HCT116 (cell line): Measurements from ENCODE around the gene MED25. TPM values are rescaled to one million over a fixed set of nuclear protein-coding genes. Genes with fewer than 3 reads are reported as not detected.

Source experiments
- ATAC-seq: fragments of 200-7000 bp; cut with Tn5 transposase; 2 replicates; pipeline ENCODE4 v1.9.1; 2020; ENCODE audit warnings: mild to moderate bottlenecking, moderate library complexity
- BruUV-seq: library from RNA; stranded (reverse); fragments of 400-500 nt; replicated peaks from 2 replicates; lab custom pipeline; 2021; lab: Mats Ljungman, UMichigan
- CTCF ChIA-PET: fragments of 300-600 bp; sonication (Branson Sonifier 250); formaldehyde crosslinking; loops from one replicate; lab custom pipeline; 2021; ENCODE audit warnings: antibody characterized with exemption; lab: Charles Lee
- POLR2A ChIA-PET: fragments of 300-600, 350-600 bp; sonication (Branson Sonifier 250); formaldehyde crosslinking; loops from one replicate; lab custom pipeline; 2021; ENCODE audit warnings: antibody characterized with exemption; lab: Charles Lee
- RAD21 ChIA-PET, 2 experiments: fragments of 300-600 bp; sonication (Branson Sonifier 250); formaldehyde crosslinking; loops; one replicate each; lab custom pipeline; 2023; ENCODE audit warnings: low total read pairs in 2 of 2; ENCODE audit not compliant: uncharacterized antibody in 2 of 2, unreplicated experiment in 2 of 2, low non-redundant PET in 1 of 2; lab: Charles Lee
- DNase-seq: peaks from one replicate; pipeline ENCODE4 v3.0.0-alpha.2; 2010; ENCODE audit warnings: low read depth, low spot score
- H2AFZ ChIP-seq: fragments of 200-600 bp; shearing (Covaris generic), sonication (generic); 2 replicates; pipeline ENCODE4 v1.6.1; 2017; ENCODE audit warnings: low read depth, mixed run types, mixed read lengths, antibody characterized with exemption, low read length; ENCODE audit not compliant: poor library complexity, severe bottlenecking
- H3K27ac ChIP-seq: 2 replicates; pipeline ENCODE4 v1.5.1; 2012; ENCODE audit warnings: low read depth, low read length
- H3K27me3 ChIP-seq: fragments of 200-600 bp; sonication (generic); 2 replicates; pipeline ENCODE4 v1.6.1; 2016; ENCODE audit warnings: mixed run types, low read length, mixed read lengths; ENCODE audit not compliant: insufficient read depth
- H3K36me3 ChIP-seq, 2 experiments: fragments of 200-500 bp in 1 of 2; fragments of 200-600 bp in 1 of 2; sonication (Bioruptor generic) in 1 of 2; sonication (generic) in 1 of 2; 2 replicates each; pipeline versions ENCODE4 v1.5.1 to v1.6.1; 2014 to 2016; ENCODE audit warnings: low read length in 2 of 2, inconsistent platforms in 1 of 2, mixed read lengths in 1 of 2, mixed run types in 1 of 2; ENCODE audit not compliant: insufficient read depth in 2 of 2, control insufficient read depth in 1 of 2
- H3K4me1 ChIP-seq, 2 experiments: fragments of 200-600 bp in 1 of 2; sonication (generic) in 1 of 2; 2 replicates each; pipeline versions ENCODE4 v1.5.1 to v1.6.1; 2012 to 2017; ENCODE audit warnings: low read length in 2 of 2, inconsistent platforms in 1 of 2, mild to moderate bottlenecking in 1 of 2, mixed read lengths in 1 of 2, mixed run types in 1 of 2, moderate library complexity in 1 of 2; ENCODE audit not compliant: insufficient read depth in 2 of 2, control insufficient read depth in 1 of 2
- H3K4me2 ChIP-seq: fragments of 200-600 bp; sonication (generic); 2 replicates; pipeline ENCODE4 v1.6.1; 2017; ENCODE audit warnings: mixed run types, low read length, mixed read lengths
- H3K4me3 ChIP-seq, 2 experiments: fragments of 200-600 bp in 1 of 2; sonication (generic) in 1 of 2; replicated peaks in 1 of 2; 2 replicates each; pipeline ENCODE4 v1.5.1; 2011 to 2016; ENCODE audit warnings: low read length in 2 of 2, control low read depth in 1 of 2, low read depth in 1 of 2, mild to moderate bottlenecking in 1 of 2, mixed read lengths in 1 of 2, mixed run types in 1 of 2
- H3K79me2 ChIP-seq: fragments of 200-600 bp; sonication (generic); 2 replicates; pipeline ENCODE4 v1.6.1; 2017; ENCODE audit warnings: mild to moderate bottlenecking, mixed run types, low read length, moderate library complexity, mixed read lengths; ENCODE audit not compliant: insufficient read depth
- H3K9ac ChIP-seq: fragments of 200-600 bp; sonication (generic); 2 replicates; pipeline ENCODE4 v1.6.1; 2016; ENCODE audit warnings: low read length, mixed read lengths
- H3K9me2 ChIP-seq: fragments of 200-600 bp; sonication (generic), shearing (Covaris generic); 2 replicates; pipeline ENCODE4 v1.6.1; 2017; ENCODE audit warnings: mixed run types, mild to moderate bottlenecking, moderate library complexity; ENCODE audit not compliant: insufficient read depth
- H3K9me3 ChIP-seq, 2 experiments: fragments of 200-500 bp in 1 of 2; fragments of 200-600 bp in 1 of 2; sonication (Bioruptor generic) in 1 of 2; sonication (generic) in 1 of 2; 2 replicates each; pipeline ENCODE4 v1.6.1; 2014 to 2017; ENCODE audit warnings: low read length in 2 of 2, mixed read lengths in 2 of 2, inconsistent platforms in 1 of 2, low read depth in 1 of 2, mild to moderate bottlenecking in 1 of 2, mixed run types in 1 of 2, moderate library complexity in 1 of 2; ENCODE audit not compliant: control insufficient read depth in 1 of 2, insufficient read depth in 1 of 2
- H4K20me1 ChIP-seq: fragments of 200-600 bp; sonication (generic), shearing (Covaris generic); 2 replicates; pipeline ENCODE4 v1.6.1; 2017; ENCODE audit warnings: mixed run types, mild to moderate bottlenecking, moderate library complexity; ENCODE audit not compliant: insufficient read depth
- ATF3 ChIP-seq: IDR thresholded peaks from 2 replicates; pipeline ENCODE4 v1.6.1; 2012
- CBX3 ChIP-seq: IDR thresholded peaks from 2 replicates; pipeline ENCODE4 v1.6.1; 2012; ENCODE audit warnings: low read depth
- CEBPB ChIP-seq: IDR thresholded peaks from 2 replicates; pipeline ENCODE4 v1.6.1; 2012; ENCODE audit warnings: low read depth
- EZH2 ChIP-seq: fragments of 200-600 bp; sonication (generic); IDR thresholded peaks from 2 replicates; pipeline ENCODE4 v1.6.1; 2017; ENCODE audit warnings: antibody characterized with exemption, mixed run types
- EZH2phosphoT487 ChIP-seq: fragments of 200-600 bp; IDR thresholded peaks from 2 replicates; pipeline ENCODE4 v1.6.1; 2018; ENCODE audit warnings: antibody characterized with exemption, borderline replicate concordance
- JUND ChIP-seq: IDR thresholded peaks from 2 replicates; pipeline ENCODE4 v1.6.1; 2012
- POLR2A ChIP-seq: IDR thresholded peaks from 2 replicates; pipeline ENCODE4 v1.7.0; 2011; ENCODE audit warnings: borderline replicate concordance; ENCODE audit not compliant: insufficient read depth, insufficient read length; ENCODE audit errors: extremely low read depth
- POLR2AphosphoS5 ChIP-seq: IDR thresholded peaks from 2 replicates; pipeline ENCODE4 v1.6.1; 2011; ENCODE audit warnings: mild to moderate bottlenecking, low read depth, low read length, moderate library complexity
- RAD21 ChIP-seq: IDR thresholded peaks from 2 replicates; pipeline ENCODE4 v1.6.1; 2012; ENCODE audit warnings: low read depth, mild to moderate bottlenecking
- SIN3A ChIP-seq: IDR thresholded peaks from 2 replicates; pipeline ENCODE4 v1.6.1; 2012; ENCODE audit warnings: low read depth
- SRF ChIP-seq: IDR thresholded peaks from 2 replicates; pipeline ENCODE4 v1.6.1; 2012; ENCODE audit warnings: low read depth
- TCF7L2 ChIP-seq: IDR thresholded peaks from 2 replicates; pipeline ENCODE4 v1.7.0; 2011; ENCODE audit warnings: borderline replicate concordance, inconsistent platforms; ENCODE audit not compliant: insufficient read depth, insufficient read length; ENCODE audit errors: extremely low read depth
- ZBTB33 ChIP-seq: IDR thresholded peaks from 2 replicates; pipeline ENCODE4 v1.6.1; 2011; ENCODE audit warnings: mild to moderate bottlenecking, low read length, moderate library complexity; ENCODE audit not compliant: insufficient replicate concordance; ENCODE audit errors: extremely low read depth
- ZFX ChIP-seq: fragments of 450-650 bp; IDR thresholded peaks from 2 replicates; pipeline ENCODE4 v1.6.1; 2017
- ZNF274 ChIP-seq: fragments of 200-500 bp; sonication (Bioruptor generic); IDR thresholded peaks from 2 replicates; pipeline ENCODE4 v1.6.1; 2014; ENCODE audit warnings: mild to moderate bottlenecking, low read depth, low read length, inconsistent platforms
- intact Hi-C: fragments of 100-400 bp; cut with micrococcal nuclease; formaldehyde crosslinking; loops from 2 replicates; pipeline ENCODE4 v1.10.0; 2022
- total RNA-seq: library from RNA; stranded (reverse); gene quantifications from one replicate; pipeline ENCODE4 v1.2.1, GENCODE V29; 2021; ENCODE audit not compliant: unreplicated experiment
- TF ChIP-seq, protein P1 (sequence below), 3 experiments: fragments of 200-600 bp in 1 of 3; sonication (generic) in 1 of 3; IDR thresholded peaks in 2 of 3; conservative IDR thresholded peaks in 1 of 3; 2 replicates each; pipeline ENCODE4 v1.5.1; 2012 to 2017; ENCODE audit warnings: low read depth in 2 of 3, low read length in 2 of 3, antibody characterized with exemption in 1 of 3, borderline replicate concordance in 1 of 3, control low read depth in 1 of 3, mild to moderate bottlenecking in 1 of 3, mixed read lengths in 1 of 3, mixed run types in 1 of 3, moderate library complexity in 1 of 3; ENCODE audit not compliant: insufficient read depth in 1 of 3
- TF ChIP-seq, protein P2 (sequence below): IDR thresholded peaks from 2 replicates; pipeline ENCODE4 v1.6.1; 2012; ENCODE audit warnings: low read depth

The MED25 gene
- total RNA-seq, 1 experiment from 2014 or later: 77.7 TPM

- no peak overlapping the region for H2AFZ ChIP-seq
- H3K27me3 ChIP-seq: no peaks in the 10 kb centered on the region
- H3K4me3 ChIP-seq: peak overlapping the region; percentile 55 to 61
- peak overlapping the region; percentile 91 for H3K27ac ChIP-seq
- H3K79me2 ChIP-seq: peaks cover 35% of the 10 kb centered on the region
- CTCF ChIA-PET: interaction anchor here (1.1 to 1.3 kb wide), 2 partner anchors 119 to 152 kb away, joined by 4 to 5 read pairs; no protein-coding TSS in a partner anchor
- H3K36me3 ChIP-seq: peaks cover 0 to 13% of the 10 kb centered on the region in 2 experiments; a peak in 1 of 4 replicates
- RAD21 ChIA-PET: interaction anchor here in 1 of 2 experiments (0.6 kb wide), 1 partner anchor 459 kb away, joined by 3 read pairs; no protein-coding TSS in a partner anchor
- peak overlapping the region; percentile 79 for H3K4me2 ChIP-seq
- H3K9me3 ChIP-seq: no peaks in the 10 kb centered on the region
- H3K9ac ChIP-seq: peak overlapping the region; percentile 68
- no peaks in the 10 kb centered on the region for H3K9me2 ChIP-seq
- peak; percentile 77 for ATAC-seq
- POLR2A ChIA-PET: interaction anchor here (0.6 to 2.0 kb wide), 10 partner anchors 8 to 407 kb away, joined by 3 to 12 read pairs (median 4); partner anchors contain the start of genes AKT1S1, ATF5, NUP62 and PTOV1
- H3K4me1 ChIP-seq: peaks cover 28 to 56% of the 10 kb centered on the region in 2 experiments; a peak in 3 of 4 replicates
- DNase-seq: peak; percentile 100
- peaks cover 4% of the 10 kb centered on the region; the same call in 1 of the 2 replicates for H4K20me1 ChIP-seq
- intact Hi-C loops: loop anchor here (1.0 to 5.0 kb wide), 2 partner anchors 8 to 102 kb away; partner anchors contain the start of genes AKT1S1, AP2A1 and TBC1D17
- TSS peak; percentile 63 for BruUV-seq
- no peak for TF ChIP-seq ATF3
- TF ChIP-seq JUND: no peak
- TF ChIP-seq CEBPB: no peak
- TF ChIP-seq ZFX: peak; percentile 89
- TF ChIP-seq POLR2AphosphoS5: peak; percentile 88
- TF ChIP-seq ZBTB33: no peak
- TF ChIP-seq CBX3: no peak
- TF ChIP-seq TCF7L2: peak; percentile 81
- TF ChIP-seq EZH2: no peak
- no peak for TF ChIP-seq EZH2phosphoT487
- TF ChIP-seq, protein P1, sequence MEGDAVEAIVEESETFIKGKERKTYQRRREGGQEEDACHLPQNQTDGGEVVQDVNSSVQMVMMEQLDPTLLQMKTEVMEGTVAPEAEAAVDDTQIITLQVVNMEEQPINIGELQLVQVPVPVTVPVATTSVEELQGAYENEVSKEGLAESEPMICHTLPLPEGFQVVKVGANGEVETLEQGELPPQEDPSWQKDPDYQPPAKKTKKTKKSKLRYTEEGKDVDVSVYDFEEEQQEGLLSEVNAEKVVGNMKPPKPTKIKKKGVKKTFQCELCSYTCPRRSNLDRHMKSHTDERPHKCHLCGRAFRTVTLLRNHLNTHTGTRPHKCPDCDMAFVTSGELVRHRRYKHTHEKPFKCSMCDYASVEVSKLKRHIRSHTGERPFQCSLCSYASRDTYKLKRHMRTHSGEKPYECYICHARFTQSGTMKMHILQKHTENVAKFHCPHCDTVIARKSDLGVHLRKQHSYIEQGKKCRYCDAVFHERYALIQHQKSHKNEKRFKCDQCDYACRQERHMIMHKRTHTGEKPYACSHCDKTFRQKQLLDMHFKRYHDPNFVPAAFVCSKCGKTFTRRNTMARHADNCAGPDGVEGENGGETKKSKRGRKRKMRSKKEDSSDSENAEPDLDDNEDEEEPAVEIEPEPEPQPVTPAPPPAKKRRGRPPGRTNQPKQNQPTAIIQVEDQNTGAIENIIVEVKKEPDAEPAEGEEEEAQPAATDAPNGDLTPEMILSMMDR (IDR thresholded peaks at IDR 0.05 in 2 of 3, conservative IDR thresholded peaks at IDR 0.05 in 1 of 3; ENCODE audit: borderline replicate concordance in 1 of 3, insufficient read depth in 1 of 3, low read depth in 2 of 3, low read length in 2 of 3): no peak
- TF ChIP-seq POLR2A: peak; percentile 69
- no peak for TF ChIP-seq RAD21
- TF ChIP-seq SIN3A: no peak
- no peak for TF ChIP-seq ZNF274
- no peak for TF ChIP-seq SRF
- TF ChIP-seq, protein P2, sequence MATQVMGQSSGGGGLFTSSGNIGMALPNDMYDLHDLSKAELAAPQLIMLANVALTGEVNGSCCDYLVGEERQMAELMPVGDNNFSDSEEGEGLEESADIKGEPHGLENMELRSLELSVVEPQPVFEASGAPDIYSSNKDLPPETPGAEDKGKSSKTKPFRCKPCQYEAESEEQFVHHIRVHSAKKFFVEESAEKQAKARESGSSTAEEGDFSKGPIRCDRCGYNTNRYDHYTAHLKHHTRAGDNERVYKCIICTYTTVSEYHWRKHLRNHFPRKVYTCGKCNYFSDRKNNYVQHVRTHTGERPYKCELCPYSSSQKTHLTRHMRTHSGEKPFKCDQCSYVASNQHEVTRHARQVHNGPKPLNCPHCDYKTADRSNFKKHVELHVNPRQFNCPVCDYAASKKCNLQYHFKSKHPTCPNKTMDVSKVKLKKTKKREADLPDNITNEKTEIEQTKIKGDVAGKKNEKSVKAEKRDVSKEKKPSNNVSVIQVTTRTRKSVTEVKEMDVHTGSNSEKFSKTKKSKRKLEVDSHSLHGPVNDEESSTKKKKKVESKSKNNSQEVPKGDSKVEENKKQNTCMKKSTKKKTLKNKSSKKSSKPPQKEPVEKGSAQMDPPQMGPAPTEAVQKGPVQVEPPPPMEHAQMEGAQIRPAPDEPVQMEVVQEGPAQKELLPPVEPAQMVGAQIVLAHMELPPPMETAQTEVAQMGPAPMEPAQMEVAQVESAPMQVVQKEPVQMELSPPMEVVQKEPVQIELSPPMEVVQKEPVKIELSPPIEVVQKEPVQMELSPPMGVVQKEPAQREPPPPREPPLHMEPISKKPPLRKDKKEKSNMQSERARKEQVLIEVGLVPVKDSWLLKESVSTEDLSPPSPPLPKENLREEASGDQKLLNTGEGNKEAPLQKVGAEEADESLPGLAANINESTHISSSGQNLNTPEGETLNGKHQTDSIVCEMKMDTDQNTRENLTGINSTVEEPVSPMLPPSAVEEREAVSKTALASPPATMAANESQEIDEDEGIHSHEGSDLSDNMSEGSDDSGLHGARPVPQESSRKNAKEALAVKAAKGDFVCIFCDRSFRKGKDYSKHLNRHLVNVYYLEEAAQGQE: no peak
Measured at GRCh38 chr19:49869484-49870308, 51.6 kb downstream of the MED25 start.
